ENCODE data around the gene ZBTB16. TPM values are rescaled to one million over a fixed set of nuclear protein-coding genes. Genes with fewer than 3 reads are reported as not detected.

The ZBTB16 gene
- total RNA-seq, 2 experiments from 2014 or later: 19.1 to 20.6 TPM

- Histone ChIP-seq H3K9me3 (ENCODE audit: control insufficient read depth in 1 of 2, insufficient read depth in 1 of 2, low read length in 2 of 2) (no peaks in the 10 kb centered on the region), H3K27ac (ENCODE audit: low read depth in 1 of 2, low read length in 2 of 2) (no peak overlapping the region), H3K36me3 (ENCODE audit: insufficient read depth, low read length) (no peaks in the 10 kb centered on the region), H3K27me3 (ENCODE audit: control insufficient read depth in 1 of 2, insufficient read depth in 2 of 2, low read length in 2 of 2) (peaks cover 0 to 3% of the 10 kb centered on the region in 2 experiments), H3K4me1 (ENCODE audit: insufficient read depth, low read length) (peaks cover 11% of the 10 kb centered on the region), H3K4me3 (ENCODE audit: low read length) (no peak overlapping the region)
- POLR2A ChIA-PET: no interaction called here
- Mint-ChIP-seq H3K9me3 (no peaks in the 10 kb centered on the region), H3K27ac (no peak overlapping the region), H3K27me3 (peaks cover 11% of the 10 kb centered on the region), H3K4me3 (no peak overlapping the region), H3K36me3 (ENCODE audit: low read depth) (no peaks in the 10 kb centered on the region), H3K4me1 (ENCODE audit: low read depth) (peaks cover 4% of the 10 kb centered on the region)
- ATAC-seq (ENCODE audit: poor library complexity) (no peak), DNase-seq (no peak)
- CTCF ChIA-PET: no interaction called here
- TF ChIP-seq CTCF (IDR thresholded peaks at IDR 0.05): no peak
- intact Hi-C loops (cut with DNase I, micrococcal nuclease): no loop called here
These were observed 28.1 kb upstream of the ZBTB16 start for GRCh38 chr11:114031246-114031966.

DNA sequence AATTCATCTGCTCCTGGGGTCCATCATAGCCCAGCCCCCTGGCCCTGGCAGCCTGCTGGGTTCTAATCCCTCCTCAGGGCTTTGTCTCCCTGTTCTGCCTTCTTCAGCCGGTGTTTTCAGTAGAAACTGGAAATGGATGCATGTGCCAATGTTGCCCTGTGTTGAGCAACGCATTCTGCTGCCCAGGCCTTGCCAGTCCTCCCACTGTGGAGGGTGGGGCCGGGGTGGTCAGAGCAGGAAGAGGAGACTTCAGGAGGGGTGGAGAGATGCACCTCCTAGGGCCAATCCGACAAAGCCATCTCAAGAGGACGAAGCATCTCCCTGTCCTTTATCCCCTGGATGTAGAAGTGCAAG is 27.6 kb upstream of the ZBTB16 start:
- no peaks in the 10 kb centered on the region for H3K9me3 Mint-ChIP-seq
- no peak overlapping the region for H3K4me3 Mint-ChIP-seq
- no peak overlapping the region for H3K27ac Mint-ChIP-seq
- peaks cover 11% of the 10 kb centered on the region for H3K27me3 Mint-ChIP-seq
- ChIA-PET CTCF (no interaction called here), POLR2A (no interaction called here)
- H3K36me3 ChIP-seq (ENCODE audit: insufficient read depth, low read length): no peaks in the 10 kb centered on the region
- no peak overlapping the region for H3K4me3 ChIP-seq (ENCODE audit: low read length)
- peaks cover 10% of the 10 kb centered on the region for H3K4me1 ChIP-seq (ENCODE audit: insufficient read depth, low read length)
- no peaks in the 10 kb centered on the region for H3K4me1 Mint-ChIP-seq (ENCODE audit: low read depth)
- ATAC-seq (ENCODE audit: poor library complexity) (no peak), DNase-seq (no peak)
- H3K36me3 Mint-ChIP-seq (ENCODE audit: low read depth): no peaks in the 10 kb centered on the region
- H3K27me3 ChIP-seq (ENCODE audit: control insufficient read depth in 1 of 2, insufficient read depth in 2 of 2, low read length in 2 of 2): peaks cover 0 to 3% of the 10 kb centered on the region in 2 experiments
- no peak for TF ChIP-seq CTCF (IDR thresholded peaks at IDR 0.05)
- intact Hi-C loops (cut with DNase I, micrococcal nuclease): no loop called here
- H3K9me3 ChIP-seq (ENCODE audit: control insufficient read depth in 1 of 2, insufficient read depth in 1 of 2, low read length in 2 of 2): no peaks in the 10 kb centered on the region
- H3K27ac ChIP-seq (ENCODE audit: low read depth in 1 of 2, low read length in 2 of 2): no peak overlapping the region

- CTCF ChIA-PET: no interaction called here
These were observed 26.4 kb upstream of the ZBTB16 start for GRCh38 chr11:114033066-114033465.

More at GRCh38 chr11:114033066-114033465, 26.4 kb upstream of the ZBTB16 start:
- no peak overlapping the region for H3K4me3 ChIP-seq (ENCODE audit: low read length)
- Mint-ChIP-seq H3K4me1 (ENCODE audit: low read depth) (no peaks in the 10 kb centered on the region), H3K9me3 (no peaks in the 10 kb centered on the region), H3K4me3 (no peak overlapping the region), H3K27ac (no peak overlapping the region), H3K36me3 (ENCODE audit: low read depth) (no peaks in the 10 kb centered on the region), H3K27me3 (peaks cover 11% of the 10 kb centered on the region)
- H3K27ac ChIP-seq (ENCODE audit: low read depth in 1 of 2, low read length in 2 of 2): no peak overlapping the region
- no peaks in the 10 kb centered on the region for H3K9me3 ChIP-seq (ENCODE audit: control insufficient read depth in 1 of 2, insufficient read depth in 1 of 2, low read length in 2 of 2)
- H3K36me3 ChIP-seq (ENCODE audit: insufficient read depth, low read length): no peaks in the 10 kb centered on the region
- POLR2A ChIA-PET: no interaction called here
- H3K27me3 ChIP-seq (ENCODE audit: control insufficient read depth in 1 of 2, insufficient read depth in 2 of 2, low read length in 2 of 2): peaks cover 0 to 3% of the 10 kb centered on the region in 2 experiments
- H3K4me1 ChIP-seq (ENCODE audit: insufficient read depth, low read length): peaks cover 10% of the 10 kb centered on the region
- intact Hi-C loops (cut with DNase I, micrococcal nuclease): no loop called here
- DNase-seq: no peak
- no peak for TF ChIP-seq CTCF (IDR thresholded peaks at IDR 0.05)
- no peak for ATAC-seq (ENCODE audit: poor library complexity)
